Activated T-cell treated with anti-CD3 and anti-CD28 coated beads for 1 hour (primary cell): ENCODE results near the gene HNF1A.
"Not testable (repeated sequence)": the region's sequence is repeated elsewhere in the genome, so short reads cannot be mapped to it uniquely, and the experiment has no call there.

Source experiments
- DNase-seq: peaks from one replicate; pipeline ENCODE4 v3.0.0-alpha.2; 2020; ENCODE audit warnings: low read depth

The HNF1A gene

DNA sequence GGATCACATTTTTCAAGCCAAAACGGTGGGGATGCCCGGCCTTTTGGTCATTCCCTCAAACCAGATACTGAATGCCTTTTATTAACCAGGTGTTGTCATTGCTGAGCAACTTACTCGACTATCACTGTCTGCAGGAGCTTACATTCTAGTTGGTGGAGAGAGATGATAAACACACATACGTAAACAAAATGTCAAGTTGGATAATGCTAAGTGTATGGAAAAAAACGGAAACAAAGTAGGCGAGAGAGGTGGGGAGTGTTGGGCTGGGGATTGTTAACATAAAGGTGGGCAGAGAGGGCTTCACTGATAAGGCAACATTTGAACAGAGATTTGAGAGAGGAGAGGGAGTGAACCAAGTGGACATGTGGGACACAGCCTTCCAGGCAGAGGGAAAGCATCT, 33.5 kb downstream of the HNF1A start:
- DNase-seq = no peak

DNA sequence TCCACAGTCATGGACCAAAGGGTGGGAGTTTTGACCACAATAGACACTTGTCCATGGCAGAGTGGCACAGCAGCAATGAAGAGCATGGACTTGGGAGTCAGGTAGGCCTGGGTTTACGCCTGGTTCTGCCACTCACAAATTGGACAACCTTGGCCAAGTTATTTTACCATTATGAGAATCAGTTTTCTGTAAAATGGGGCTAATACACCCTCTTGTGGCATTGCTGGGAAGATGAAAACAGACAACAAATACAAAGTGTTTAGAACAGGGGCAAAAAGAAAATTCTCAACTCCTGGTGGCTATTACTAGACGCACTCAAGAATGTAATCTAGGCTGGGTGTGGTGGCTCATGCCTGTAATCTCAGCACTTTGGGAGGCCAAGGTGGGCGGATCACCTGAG, 35.4 kb downstream of the HNF1A start:
- no peak for DNase-seq

DNA sequence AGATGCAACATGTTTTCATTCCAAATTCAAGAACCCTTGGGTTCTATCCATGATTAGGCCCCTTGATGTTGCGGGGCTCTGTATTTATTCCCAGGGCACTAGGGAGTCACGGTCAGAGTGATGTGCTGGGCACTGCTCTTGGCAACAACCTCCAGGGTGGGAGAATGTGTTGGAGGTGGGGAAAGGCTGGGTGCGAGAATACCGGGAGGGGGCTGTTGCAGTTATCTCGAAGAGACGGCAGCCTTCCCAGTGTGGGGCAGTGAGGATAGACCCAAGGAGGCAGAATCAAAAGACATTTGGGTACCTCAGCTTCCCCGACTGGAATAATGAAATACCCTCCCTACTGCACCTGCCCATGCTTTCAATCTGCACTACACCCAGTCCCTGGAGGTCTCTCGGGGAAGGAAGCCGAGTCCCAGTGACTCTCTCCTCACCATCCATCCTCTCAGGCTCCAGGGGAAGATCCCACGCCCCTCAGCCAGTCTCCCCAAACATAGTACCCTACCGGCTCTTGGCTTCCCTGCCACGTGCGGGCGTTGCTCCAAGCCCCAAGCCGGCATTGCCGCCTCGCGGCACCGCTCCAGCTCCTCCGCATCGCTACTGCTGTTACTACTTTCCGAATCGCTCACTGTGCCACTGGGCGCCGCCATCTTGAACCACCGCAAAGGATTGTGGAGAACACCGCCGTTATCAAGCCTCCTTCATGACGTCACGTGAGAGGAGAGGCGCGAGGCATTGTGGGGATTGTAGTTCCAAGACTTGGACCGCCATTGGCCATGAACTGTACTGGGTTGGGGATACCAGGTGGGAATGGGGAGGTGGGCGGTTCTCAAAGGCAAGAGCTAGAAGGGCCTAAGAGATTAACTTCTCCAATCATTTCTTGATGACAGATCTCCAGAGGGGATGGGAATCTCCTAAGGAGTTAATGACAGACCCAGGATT, 37.8 kb downstream of the HNF1A start, which contains the start of gene C12orf43:
TSS of gene C12orf43 (minus strand) at position 663 of the 942 bp plus-strand sequence. CDS start at position 650, 13 bp downstream.
- DNase-seq = peak; percentile 83

DNA sequence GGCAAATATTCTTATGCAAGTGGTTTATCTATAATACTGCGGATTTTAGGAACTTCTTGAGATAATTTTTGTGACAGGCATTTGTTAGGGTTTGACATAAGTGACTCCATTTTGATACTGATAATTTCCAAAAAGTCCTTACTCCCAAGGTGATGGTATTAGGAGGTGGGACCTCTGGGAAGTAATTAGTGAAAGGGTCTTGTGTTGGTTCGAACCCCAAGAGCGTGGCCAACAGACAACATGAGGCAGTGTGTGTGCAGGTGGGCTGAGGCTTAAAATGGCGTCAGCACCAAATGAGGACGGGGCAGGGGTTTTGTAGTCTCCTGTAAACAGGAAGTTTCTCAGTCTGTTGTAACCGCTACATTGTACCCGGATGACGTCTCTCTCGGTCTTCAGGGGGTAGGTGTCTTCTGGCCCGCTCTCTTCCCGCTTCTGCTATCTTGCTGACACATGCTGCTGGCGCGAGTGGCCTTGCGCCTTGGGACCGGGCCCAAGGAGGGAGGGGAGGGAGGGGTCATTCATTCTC, 39.7 kb downstream of the HNF1A start:
- DNase-seq = no peak

DNA sequence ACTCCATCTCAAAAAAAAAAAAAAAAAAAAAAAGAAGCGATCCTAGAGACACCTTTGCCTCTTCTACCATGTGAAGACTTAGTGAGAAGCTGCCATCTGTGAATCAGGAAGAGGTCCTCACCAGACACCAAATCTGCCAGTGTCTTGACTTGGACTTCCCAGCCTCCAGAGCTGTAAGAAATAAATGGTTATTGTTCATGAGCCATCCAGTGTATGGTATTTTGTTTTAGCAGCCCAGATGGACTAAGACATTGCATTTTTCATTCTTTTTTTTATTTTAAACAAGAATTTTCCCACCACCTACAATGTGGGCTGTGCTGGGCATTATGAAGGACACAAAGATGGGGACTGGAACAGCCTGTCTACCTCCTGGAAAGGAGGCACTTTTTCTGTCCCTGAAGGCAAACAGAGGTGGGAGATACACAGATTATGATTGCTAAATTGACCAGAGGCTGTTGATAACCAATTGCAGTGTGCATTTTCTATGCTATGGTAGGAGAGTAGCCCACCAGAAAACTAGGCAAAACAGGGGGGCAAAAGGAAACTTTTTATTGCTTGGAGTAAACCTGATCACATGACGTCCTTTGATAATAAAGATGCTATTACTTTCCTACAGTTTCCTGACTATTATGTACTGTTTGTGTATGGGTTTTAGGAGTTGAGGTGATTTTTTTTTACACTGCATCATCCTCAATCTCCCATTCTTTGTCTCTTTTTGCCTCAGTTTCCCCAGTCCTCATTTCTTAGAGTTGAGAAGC, 40.7 kb downstream of the HNF1A start:
- DNase-seq = no peak

DNA sequence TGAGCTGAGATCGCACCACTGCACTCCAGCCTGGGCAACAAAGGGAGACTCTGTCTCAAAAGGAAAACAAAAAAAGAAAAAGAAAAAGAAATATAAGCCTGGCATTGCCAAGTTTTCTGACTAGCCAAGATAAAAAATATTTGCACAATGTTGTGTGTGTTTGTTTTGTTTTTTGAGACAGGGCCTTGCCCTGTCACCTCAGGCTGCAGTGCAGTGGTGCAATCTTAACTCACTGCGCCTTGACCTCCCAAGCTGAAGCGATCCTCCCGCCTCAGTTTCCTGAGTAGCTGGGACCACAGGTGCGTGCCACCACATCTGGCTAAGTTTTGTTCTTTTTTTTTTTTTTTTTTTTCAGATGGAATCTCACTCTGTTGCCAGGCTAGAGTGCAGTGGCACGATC, 43.4 kb downstream of the HNF1A start:
- no peak for DNase-seq

DNA sequence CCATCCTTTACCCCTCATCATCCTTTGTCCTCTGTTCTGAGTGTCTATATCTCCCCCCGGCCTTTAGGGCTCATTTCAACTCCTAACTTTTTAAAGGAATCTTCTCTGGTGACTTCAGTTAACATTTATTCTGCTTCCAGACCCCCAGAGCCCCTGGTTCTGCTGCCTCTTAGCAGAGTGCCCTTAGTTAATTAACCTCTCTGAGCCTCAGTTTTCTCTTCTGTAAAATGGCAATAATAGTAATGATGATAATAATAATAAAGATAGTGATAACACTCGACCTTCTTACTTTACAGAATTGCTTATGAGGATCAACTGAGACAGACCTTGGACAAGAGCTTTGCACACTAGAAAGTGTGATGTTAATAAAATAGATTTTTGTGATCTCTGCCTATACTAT, 44.4 kb downstream of the HNF1A start:
- DNase-seq = no peak

DNA sequence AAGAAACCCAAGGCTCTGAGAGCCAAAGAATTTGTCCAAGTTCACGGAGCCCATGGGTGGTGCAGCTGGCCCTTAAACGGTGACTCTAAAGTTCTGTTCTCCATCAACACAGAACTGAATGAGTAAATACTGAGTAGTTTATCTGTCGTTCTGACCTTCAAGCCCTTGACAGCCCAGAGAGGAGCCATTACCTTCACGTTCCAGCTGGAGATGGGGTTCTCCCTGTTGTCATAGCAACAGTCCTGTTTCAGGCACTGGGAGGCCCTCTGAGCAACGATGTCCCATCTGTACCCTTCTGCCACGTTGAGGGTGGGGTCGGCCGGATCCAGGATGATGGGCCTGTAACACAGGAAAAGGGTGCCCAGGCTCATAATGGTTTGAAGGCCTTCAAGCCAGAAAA, 45.5 kb downstream of the HNF1A start:
- no peak for DNase-seq

DNA sequence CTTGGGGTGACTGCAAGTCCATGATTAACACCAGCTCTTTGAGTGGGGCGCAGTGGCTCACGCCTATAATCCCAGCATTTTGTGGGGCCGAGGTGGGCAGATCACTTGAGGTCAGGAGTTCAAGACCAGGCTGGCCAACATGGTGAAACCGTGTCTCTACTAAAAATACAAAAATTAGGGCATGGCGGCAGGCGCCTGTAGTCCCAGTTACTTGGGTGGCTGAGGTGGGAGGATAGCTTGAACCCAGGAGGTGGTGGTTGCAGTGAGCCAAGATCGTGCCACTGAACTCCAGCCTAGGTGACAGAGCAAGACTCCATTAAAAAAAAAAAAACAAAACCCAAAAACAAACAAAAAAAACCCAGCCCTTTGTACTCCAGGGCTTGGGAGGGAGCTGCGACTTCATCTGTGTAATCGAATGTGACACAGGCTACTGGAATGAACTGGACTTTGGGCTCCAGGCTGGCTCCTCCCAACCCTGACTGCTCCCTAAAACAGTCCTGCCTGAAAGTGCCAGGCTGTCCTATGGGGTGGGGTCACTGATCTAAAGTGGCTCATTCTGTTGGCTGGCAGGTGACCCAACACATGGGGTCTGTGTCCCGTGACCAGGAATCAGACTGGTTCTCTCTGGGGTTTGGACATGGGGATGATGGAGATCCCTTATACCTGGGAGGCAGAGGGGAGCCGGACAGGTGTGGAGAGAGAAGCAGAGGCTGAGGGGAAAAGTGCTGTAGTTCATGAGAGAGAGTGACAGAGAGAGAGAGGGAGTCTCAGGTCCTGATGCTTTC, 47.3 kb downstream of the HNF1A start:
- no peak for DNase-seq

DNA sequence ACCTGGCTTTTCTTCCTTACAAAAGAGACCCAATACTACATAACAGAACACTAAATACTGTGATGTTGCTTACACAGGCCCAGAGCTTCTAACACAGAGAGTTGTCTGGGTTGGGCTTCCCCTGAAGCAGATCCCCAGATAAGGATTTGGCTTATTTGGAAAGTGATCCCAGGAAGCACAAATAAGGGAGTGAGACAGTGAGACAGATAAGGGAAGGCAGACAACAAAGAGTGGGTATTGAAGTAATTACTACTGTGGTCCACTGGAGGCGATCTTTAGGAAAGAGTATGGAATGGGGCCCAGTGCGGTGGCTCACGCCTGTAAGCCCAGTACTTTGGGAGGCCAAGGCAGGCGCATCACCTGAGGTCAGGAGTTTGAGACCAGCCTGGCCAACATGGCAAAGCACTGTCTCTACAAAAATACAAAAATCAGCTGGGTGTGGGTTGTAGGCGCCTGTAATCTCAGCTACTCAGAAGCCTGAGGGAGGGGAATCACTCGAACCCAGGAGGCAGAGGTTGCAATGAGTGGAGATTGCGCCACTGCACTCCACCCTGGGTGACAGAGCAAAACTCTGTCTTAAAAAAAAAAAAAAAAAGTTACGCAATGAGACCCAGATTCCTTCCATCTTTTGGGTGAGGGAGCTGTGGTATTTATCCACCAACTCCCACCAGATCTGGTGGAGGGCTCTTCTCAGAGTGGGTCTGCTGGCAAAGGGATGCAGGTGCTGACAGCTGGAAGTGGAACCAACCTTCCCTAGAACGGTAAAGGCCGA, 48.1 kb downstream of the HNF1A start:
- DNase-seq = no peak

DNA sequence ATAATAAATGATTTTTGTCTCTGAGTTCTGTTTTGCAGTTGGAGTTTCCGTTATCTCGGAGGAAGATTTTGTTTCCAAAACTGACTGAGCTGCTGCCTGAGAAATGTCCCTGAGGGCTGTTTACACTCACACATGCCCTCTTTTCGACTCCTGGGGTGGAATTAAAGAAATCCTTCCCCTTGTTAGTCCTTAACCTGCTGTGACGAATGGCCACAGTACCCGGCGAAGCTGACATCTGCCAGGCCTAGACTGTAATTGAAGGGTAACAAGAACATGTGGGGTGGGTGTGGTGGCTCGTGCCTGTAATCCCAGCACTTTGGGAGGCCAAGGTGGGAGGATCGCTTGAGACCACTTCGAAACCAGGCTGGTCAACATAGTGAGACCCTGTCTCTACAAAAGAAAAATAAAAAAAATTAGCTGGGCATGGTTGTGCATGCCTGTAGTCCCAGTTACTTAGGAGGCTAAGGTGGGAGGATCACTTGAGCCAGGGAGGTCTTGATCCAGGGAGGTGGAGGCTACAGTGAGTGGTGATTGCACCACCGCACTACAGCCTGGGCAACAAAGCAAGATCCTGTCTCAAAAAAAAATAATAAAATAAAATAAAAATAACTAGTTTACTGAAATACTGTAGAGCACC, 52.4 kb downstream of the HNF1A start:
- DNase-seq = no peak

DNA sequence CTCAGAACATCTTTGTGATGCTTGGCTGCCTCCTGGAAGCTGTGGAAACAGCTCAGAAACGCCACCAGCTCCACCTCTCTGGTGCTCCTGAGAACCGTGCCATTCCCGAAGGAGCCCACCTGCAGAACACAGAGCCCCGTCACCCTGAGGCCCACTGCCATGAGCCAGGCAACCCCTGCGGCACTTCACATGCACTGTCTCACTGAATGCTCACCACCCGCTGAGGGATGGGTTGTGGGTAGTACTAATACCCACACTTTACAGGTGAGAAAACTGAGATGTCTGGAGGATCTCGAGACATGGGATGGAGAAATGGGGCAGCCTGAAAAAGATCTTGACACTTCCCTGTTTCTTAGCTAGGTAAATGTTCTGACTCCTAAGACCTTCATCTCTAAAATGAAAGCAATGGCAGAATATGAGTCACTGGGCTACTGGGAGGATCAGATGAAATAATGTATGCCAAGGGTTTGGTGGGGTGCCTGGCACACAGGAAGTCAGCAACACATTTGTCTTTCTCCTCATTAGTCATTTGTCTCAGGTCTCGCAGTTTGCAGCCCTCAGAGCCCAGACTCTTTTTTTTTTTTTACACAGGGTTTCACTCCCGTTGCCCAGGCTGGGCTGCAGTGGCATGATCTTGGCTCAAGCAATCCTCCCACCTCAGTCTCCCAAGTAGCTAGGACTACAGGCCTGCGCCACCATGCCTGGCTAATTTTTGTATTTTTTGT, 55.4 kb downstream of the HNF1A start:
- DNase-seq = peak; percentile 32

DNA sequence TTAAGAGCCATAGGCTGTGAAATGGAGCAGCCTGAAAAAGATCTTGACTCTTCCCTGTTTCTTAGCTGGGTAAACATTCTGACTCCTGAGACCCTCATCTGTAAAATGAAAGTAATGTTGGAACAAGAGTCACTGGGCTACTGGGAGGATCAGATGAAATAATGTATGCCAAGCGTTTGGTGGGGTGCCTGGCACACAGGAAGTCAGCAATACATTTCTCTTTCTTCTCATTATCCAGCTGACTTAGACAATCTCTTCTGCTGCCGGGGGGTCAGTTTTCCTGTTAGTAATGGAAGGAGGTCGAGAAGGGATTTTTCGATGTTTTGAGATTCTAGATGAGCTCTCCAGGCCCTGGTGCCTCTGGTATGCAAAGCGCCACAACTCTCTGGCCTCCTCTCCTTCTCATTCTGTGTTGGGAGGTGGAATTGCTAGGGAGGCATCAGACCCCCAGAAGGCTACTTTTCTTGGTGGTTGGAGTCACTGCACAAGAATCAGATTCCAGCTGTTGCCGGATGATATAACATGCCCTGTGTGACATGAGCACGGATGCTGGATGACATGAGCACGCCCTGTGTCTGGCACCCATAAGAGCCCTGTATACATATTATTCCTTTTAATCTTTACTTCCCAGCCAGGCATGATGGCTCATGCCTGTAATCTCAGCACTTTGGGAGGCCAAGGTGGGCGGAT, 56.4 kb downstream of the HNF1A start:
- DNase-seq = no peak

DNA sequence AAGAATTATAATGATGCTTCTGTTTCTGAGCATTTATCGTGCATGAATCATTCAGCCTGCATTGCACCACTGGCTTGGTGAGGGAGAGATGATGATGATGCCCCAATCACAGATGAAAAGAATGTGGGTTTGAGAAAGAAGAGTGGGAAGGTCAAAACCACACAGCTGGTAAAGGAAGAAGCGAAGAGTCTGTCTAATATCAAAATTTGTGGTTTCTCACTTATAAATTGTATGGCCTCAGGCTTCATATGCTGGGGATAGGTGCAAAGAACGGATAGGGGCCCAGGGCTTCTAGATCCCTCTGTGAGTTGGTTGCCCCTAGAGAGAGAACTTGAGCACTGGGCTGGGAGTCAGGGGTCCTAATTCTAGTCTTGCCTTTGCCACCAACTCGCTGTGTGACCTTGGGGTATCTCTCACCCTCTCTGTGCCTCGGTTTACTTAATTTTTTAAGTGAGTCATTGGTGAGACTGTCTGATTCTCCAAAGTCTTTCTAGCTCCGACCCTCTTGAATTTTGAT, 58.5 kb downstream of the HNF1A start:
- DNase-seq = no peak

DNA sequence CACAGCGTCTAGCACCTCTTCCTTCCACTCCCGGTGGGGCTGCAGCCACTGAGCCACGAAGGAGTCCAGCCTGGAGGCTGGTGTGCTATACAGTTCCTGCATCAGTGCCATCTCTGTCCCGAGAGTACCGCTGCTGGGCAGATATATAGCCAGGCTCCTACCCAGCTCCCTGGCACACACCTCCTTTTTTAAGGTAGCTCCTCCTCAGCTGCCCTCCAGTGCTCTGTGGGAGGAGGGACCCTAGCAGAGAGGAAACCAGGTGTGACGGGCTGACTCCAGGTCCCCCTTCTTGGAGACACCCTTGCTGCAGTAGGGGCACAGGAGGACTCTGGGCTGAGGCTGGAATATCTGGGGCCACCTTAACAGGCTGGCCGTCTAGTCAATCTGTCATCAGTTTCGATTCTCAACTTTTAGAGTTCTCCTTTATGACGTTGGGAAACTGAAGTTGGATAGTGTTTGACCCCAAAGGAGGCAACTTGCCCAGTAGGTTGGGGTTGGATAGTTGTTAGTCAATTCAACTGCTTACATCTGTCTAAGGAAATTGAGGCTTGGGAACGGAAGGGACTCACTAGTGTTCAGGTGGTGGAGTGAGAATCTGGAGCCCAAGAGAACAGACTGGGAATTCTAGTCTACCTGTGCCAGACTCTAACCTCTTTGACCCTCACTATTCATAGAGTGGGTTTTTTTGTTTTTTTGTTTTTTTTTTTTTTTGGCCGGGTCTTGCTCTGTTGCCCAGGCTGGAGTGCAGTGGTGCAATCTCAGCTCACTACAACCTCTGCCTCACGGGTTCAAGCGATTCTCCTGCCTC, 60.7 kb downstream of the HNF1A start, which contains the start of gene OASL:
TSS of gene OASL (minus strand) at position 386 of the 808 bp plus-strand sequence. CDS start at position 111, 275 bp downstream.
- peak; percentile 57 for DNase-seq

DNA sequence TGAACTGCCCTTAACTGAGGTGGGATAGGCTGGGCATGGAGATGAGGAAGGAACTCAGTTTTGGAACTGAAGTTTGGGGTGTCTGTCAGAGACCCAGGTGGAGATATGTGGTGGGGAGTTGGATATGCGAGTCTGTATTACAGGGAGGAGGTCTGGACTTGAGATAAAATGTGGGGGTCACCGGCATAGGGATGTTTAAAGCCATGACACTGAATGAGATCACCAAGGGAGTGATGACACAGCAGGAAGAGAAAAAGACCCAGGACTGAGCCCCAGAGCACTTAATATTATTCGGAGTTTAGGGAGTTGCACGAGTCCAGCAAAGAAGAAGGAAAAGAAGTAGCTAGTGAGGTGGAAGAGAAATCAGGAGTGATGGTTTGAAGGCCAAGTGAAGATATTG, 64.7 kb downstream of the HNF1A start:
- DNase-seq = no peak

DNA sequence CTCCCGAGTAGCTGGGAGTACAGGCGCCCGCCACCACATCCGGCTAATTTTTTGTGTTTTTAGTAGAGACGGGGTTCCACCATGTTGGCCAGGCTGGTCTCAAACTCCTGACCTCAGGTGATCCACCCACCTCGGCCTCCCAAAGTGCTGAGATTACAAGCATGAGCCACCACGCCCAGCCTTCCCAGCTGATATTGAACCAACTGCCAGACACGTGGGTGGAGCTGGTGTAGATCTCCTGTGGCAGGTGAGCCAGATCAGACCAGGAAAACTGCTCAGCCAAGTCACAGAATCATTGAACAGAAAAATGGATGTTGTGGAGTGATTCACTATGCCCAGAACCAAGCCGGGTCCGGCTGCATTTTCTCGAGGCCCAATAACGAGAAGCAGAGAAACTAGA, 69.1 kb downstream of the HNF1A start:
- DNase-seq = not testable (repeated sequence)

DNA sequence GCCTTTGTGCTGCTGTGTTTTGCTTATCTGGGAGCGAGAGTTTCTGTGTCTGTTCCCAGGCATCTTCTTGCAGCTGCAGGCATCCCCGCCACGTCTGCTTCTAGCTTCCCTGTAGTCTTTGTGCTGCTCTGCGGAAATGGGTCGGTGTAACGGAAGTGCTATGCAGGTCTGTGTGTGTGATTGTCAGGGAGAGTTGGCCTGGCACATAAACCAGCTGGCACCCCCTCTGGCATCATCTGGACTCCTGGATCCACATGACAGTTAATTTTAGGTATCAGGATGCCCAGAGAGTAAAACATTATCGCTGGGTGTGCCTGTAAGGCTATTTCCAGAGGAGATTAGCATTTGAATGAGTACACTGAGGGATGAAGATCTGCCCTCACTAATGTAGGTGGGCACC, 70.1 kb downstream of the HNF1A start:
- no peak for DNase-seq
